Astrocyte of the spinal cord (primary cell): Measurements from ENCODE around the gene VWC2.

Experiments
- DNase-seq: peaks from one replicate; pipeline ENCODE4 v3.0.0; 2011; ENCODE audit warnings: low read depth, low spot score
- H3K4me3 ChIP-seq: 2 replicates; pipeline ENCODE4 v1.5.1; 2011; ENCODE audit warnings: low read depth, mild to moderate bottlenecking, low read length, moderate library complexity
- in situ Hi-C: cut with HindIII; loops from 2 replicates; pipeline ENCODE4 v1.10.0; 2017; ENCODE audit warnings: low sequenced_read_pairs
- TF ChIP-seq, protein P1 (sequence below): IDR thresholded peaks from 2 replicates; pipeline ENCODE4 v1.5.1; 2012; ENCODE audit warnings: low read depth, mild to moderate bottlenecking, low read length, inconsistent platforms

VWC2 gene

DNA sequence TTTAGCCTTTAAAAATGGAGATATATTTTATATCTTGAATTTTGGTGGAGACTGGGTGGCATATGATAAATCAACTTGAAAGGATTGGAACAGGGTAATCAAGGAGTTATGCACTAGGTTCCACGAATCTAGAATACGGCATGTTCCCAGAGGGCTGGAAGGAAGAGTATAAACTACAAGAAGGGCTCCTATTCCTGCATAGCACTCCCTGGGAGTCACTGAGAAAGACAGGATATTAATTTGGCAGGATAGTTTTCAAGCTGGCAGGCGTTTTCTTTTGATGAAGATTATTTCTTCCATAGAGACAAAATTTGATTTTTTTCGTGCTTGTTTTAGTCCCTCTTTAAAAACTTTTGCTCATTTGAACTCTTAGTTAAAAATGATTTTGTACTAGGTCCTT is 119.7 kb downstream of the VWC2 start:
- TF ChIP-seq, protein P1, sequence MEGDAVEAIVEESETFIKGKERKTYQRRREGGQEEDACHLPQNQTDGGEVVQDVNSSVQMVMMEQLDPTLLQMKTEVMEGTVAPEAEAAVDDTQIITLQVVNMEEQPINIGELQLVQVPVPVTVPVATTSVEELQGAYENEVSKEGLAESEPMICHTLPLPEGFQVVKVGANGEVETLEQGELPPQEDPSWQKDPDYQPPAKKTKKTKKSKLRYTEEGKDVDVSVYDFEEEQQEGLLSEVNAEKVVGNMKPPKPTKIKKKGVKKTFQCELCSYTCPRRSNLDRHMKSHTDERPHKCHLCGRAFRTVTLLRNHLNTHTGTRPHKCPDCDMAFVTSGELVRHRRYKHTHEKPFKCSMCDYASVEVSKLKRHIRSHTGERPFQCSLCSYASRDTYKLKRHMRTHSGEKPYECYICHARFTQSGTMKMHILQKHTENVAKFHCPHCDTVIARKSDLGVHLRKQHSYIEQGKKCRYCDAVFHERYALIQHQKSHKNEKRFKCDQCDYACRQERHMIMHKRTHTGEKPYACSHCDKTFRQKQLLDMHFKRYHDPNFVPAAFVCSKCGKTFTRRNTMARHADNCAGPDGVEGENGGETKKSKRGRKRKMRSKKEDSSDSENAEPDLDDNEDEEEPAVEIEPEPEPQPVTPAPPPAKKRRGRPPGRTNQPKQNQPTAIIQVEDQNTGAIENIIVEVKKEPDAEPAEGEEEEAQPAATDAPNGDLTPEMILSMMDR, result no peak
- in situ Hi-C loops, result no loop called here
- no peak for DNase-seq
- H3K4me3 ChIP-seq, result no peak overlapping the region

GRCh38 chr7:49894543-49894942 is 121.1 kb downstream of the VWC2 start:
- no peak overlapping the region for H3K4me3 ChIP-seq
- TF ChIP-seq, protein P1, result no peak
- DNase-seq, result no peak
- in situ Hi-C loops, result no loop called here

GRCh38 chr7:49911909-49912308 is 138.5 kb downstream of the VWC2 start:
- DNase-seq, result no peak
- no peak overlapping the region for H3K4me3 ChIP-seq
- TF ChIP-seq, protein P1, result no peak
- in situ Hi-C loops, result no loop called here

DNA sequence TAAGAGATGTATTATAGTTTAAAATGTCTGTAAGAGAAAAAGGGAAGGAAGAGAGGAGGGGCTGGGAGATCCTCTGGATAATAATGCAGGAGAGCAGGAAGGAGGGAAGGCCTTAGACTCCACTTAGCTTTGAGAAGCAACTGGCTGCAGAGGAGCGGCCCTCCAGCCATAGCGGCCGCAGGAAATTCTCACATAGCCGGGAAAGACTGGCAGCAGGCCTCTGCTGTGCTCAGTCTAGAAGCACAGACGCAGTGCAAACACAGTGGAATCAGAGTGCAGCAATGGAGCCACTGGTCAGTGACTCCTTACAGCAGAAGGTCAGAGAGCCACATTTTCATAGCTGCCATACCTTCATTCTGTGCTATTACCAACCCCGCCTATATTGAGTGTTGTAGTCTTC is 153.3 kb downstream of the VWC2 start:
- in situ Hi-C loops, result no loop called here
- TF ChIP-seq, protein P1, result no peak
- no peak for DNase-seq
- H3K4me3 ChIP-seq, result no peak overlapping the region

DNA sequence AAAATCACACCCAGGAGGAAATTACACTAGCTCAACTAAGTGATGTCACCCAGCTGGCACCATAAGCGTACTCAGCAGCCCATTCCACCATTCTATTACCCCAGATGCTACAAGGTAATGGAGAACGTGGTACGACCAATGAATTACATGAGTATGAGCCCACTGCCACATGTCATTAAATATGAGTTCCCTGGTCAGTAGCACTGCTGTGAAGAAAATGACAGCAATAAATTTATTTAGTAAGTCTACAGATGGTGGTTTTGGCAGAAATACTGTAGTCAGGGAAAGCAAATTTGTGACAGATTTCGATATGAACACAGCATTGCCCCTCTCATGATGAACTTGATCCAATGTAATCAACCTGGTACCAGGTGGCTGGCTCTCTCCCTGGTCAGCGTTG is 154.2 kb downstream of the VWC2 start:
- H3K4me3 ChIP-seq, result no peak overlapping the region
- TF ChIP-seq, protein P1, result no peak
- in situ Hi-C loops, result no loop called here
- no peak for DNase-seq

DNA sequence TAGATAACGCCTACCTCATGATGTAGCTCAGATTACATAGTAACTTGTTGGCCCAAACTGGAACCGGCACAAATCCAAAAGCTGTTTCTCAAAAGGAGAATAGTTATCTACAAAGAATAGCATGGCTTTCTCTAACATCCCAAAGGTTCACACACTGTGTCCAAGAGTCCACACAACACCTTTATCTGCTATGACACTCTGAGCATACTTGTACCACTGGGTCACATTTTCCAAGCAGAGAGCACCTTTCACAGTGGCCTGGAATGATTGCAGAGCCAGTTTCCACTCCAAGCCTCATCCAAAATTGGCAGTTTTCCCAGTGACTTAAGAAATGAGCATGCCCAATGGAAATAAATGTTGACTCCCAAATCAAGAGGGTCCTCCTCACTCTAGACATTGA is 155.3 kb downstream of the VWC2 start:
- TF ChIP-seq, protein P1, result no peak
- no peak overlapping the region for H3K4me3 ChIP-seq
- in situ Hi-C loops, result no loop called here
- DNase-seq, result no peak

GRCh38 chr7:49931627-49932026 is 158.2 kb downstream of the VWC2 start:
- H3K4me3 ChIP-seq, result no peak overlapping the region
- TF ChIP-seq, protein P1, result no peak
- no peak for DNase-seq
- in situ Hi-C loops, result no loop called here
